CD4-positive, alpha-beta memory T cell (primary cell): ENCODE results near the gene ANO6. TPM values are rescaled to one million over a fixed set of nuclear protein-coding genes. Genes with fewer than 3 reads are reported as not detected.
A peak's percentile ranks its signal among the peaks of the same experiment; 100 is the strongest.

Experiments used
- CTCF ChIA-PET: fragments of 350-600 bp; sonication (Branson Sonifier 250); formaldehyde crosslinking; loops from one replicate; lab custom pipeline; 2021; ENCODE audit warnings: inconsistent platforms; ENCODE audit not compliant: partially characterized antibody; lab: Charles Lee
- POLR2A ChIA-PET: fragments of 350-600 bp; sonication (Branson Sonifier 250); formaldehyde crosslinking; loops from one replicate; lab custom pipeline; 2021; ENCODE audit not compliant: partially characterized antibody; lab: Charles Lee
- DNase-seq, 5 donors: peaks; one replicate each; pipeline versions ENCODE4 v3.0.0 to v3.0.0-alpha.2; 2020 to 2022; ENCODE audit warnings: mixed read lengths in 1 of 5
- H3K27ac ChIP-seq: one replicate; pipeline ENCODE4 v1.7.0; 2013; ENCODE audit warnings: low read depth, low read length
- H3K27me3 ChIP-seq: 2 replicates; pipeline ENCODE4 v1.7.0; 2013; ENCODE audit warnings: mild to moderate bottlenecking, low read length, moderate library complexity; ENCODE audit not compliant: insufficient read depth
- H3K36me3 ChIP-seq: 2 replicates; pipeline ENCODE4 v1.7.0; 2013; ENCODE audit warnings: mild to moderate bottlenecking, low read length, moderate library complexity; ENCODE audit not compliant: insufficient read depth
- H3K4me1 ChIP-seq: 2 replicates; pipeline ENCODE4 v1.7.0; 2013; ENCODE audit warnings: mild to moderate bottlenecking, low read length, moderate library complexity; ENCODE audit not compliant: insufficient read depth
- H3K4me3 ChIP-seq, 2 donors: one replicate each; pipeline ENCODE4 v1.7.0; 2013; ENCODE audit warnings: low read length in 2 of 2, mild to moderate bottlenecking in 1 of 2
- H3K9me3 ChIP-seq, 2 donors: one replicate each; pipeline ENCODE4 v1.7.0; 2013; ENCODE audit warnings: low read length in 2 of 2, control low read depth in 1 of 2; ENCODE audit not compliant: control insufficient read depth in 1 of 2
- H3K27ac Mint-ChIP-seq, 7 donors: one replicate each; pipeline ENCODE4 v1.8.0; 2020 to 2021; ENCODE audit warnings: mixed read lengths in 7 of 7, mild to moderate bottlenecking in 6 of 7, inconsistent platforms in 3 of 7, moderate library complexity in 3 of 7
- H3K27me3 Mint-ChIP-seq, 2 donors: one replicate each; pipeline ENCODE4 v1.8.0; 2020 to 2021; ENCODE audit warnings: mixed read lengths in 2 of 2
- H3K36me3 Mint-ChIP-seq, 2 donors: one replicate each; pipeline ENCODE4 v1.8.0; 2020 to 2021; ENCODE audit warnings: mixed read lengths in 2 of 2, inconsistent platforms in 1 of 2, mild to moderate bottlenecking in 1 of 2
- H3K4me1 Mint-ChIP-seq, 4 donors: one replicate each; pipeline ENCODE4 v1.8.0; 2020 to 2021; ENCODE audit warnings: mixed read lengths in 4 of 4, mild to moderate bottlenecking in 1 of 4
- H3K4me3 Mint-ChIP-seq, 8 donors: one replicate each; pipeline ENCODE4 v1.8.0; 2020 to 2021; ENCODE audit warnings: mixed read lengths in 8 of 8, mild to moderate bottlenecking in 7 of 8, moderate library complexity in 6 of 8, inconsistent platforms in 3 of 8
- H3K9me3 Mint-ChIP-seq, 8 donors: one replicate each; pipeline ENCODE4 v1.8.0; 2020 to 2021; ENCODE audit warnings: mixed read lengths in 8 of 8, mild to moderate bottlenecking in 5 of 8, inconsistent platforms in 3 of 8, moderate library complexity in 1 of 8
- intact Hi-C: fragments of 100-400 bp; cut with micrococcal nuclease; formaldehyde crosslinking; loops from one replicate; pipeline ENCODE4 v1.15.1; 2023
- polyA plus RNA-seq, 2 donors: library from polyadenylated mRNA; unstranded; fragments of 300-500 nt; fragmentation: Illumina TruSeq; gene quantifications; one replicate each; pipeline ENCODE4 v1.2.3, GENCODE V29; 2021
- total RNA-seq, 2 experiments: library from RNA; stranded (reverse); gene quantifications; one replicate each; pipeline ENCODE4 v1.2.3, GENCODE V29; 2021

ANO6 gene
- total and polyA plus RNA-seq, 4 experiments from 2014 or later: 25.3 to 36.5 (median 31.0) TPM

- Histone ChIP-seq H3K4me1 (no peaks in the 10 kb centered on the region), H3K36me3 (no peaks in the 10 kb centered on the region), H3K9me3 (no peaks in the 10 kb centered on the region), H3K27me3 (no peaks in the 10 kb centered on the region), H3K4me3 (no peak overlapping the region), H3K27ac (no peak overlapping the region)
- Mint-ChIP-seq H3K27me3 (peaks cover 4 to 13% of the 10 kb centered on the region in 2 donors), H3K4me1 (no peaks in the 10 kb centered on the region), H3K27ac (no peak overlapping the region), H3K4me3 (no peak overlapping the region), H3K9me3 (no peaks in the 10 kb centered on the region), H3K36me3 (no peaks in the 10 kb centered on the region)
- POLR2A ChIA-PET: no interaction called here
- intact Hi-C loops: no loop called here
- DNase-seq: no peak
- CTCF ChIA-PET: no interaction called here
Measured at GRCh38 chr12:45458238-45458637, 242.3 kb downstream of the ANO6 start.

DNA sequence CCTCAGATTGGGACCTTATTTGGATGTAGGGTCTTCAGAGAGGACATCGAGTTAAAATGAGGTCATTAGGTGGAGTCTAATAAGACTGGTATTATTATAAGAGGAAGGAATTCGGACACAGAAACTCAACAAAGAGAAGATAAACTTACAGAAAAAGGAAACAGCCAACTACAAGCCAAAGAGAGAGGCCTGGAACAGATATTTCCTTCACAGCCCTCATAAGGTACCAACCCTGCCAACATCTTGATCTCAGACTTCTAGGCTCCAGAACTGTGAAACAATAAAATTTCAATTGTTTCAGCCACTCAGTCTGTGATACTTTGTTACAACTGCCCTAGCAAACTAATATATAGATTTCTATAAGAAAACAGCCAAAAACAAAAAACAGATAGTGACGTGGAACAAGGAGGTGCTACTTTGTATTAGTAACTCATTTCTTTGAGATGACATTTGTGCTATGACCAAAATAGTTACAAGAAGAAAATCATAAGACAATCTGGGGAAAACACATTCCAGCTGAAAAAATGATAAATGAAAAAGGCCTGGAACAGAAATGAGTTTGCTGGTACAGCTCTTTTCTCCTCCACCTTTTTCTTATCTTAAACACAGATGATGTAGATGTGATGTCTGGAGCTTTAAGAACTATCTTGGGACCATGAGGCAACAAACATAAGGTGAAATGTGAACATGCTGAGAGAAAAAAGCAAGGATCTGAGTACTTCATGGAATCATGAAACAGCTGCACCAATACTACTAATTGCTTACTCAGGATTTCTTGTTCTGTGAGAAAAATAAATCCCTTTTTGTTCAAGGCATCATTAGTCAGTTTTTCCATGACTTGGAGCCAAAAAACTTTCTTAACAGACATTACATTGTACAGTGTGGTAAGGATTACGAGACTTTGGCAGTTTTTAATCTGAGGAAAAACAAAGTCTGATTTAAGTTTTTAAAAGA is 243.2 kb downstream of the ANO6 start:
- no peaks in the 10 kb centered on the region for H3K4me1 Mint-ChIP-seq
- DNase-seq: no peak
- H3K27me3 Mint-ChIP-seq: peaks cover 7 to 13% of the 10 kb centered on the region in 2 donors
- no peaks in the 10 kb centered on the region for H3K36me3 ChIP-seq
- H3K9me3 ChIP-seq: no peaks in the 10 kb centered on the region
- ChIA-PET CTCF (no interaction called here), POLR2A (no interaction called here)
- H3K27ac ChIP-seq: no peak overlapping the region
- intact Hi-C loops: no loop called here
- no peak overlapping the region for H3K4me3 ChIP-seq
- H3K4me3 Mint-ChIP-seq: no peak overlapping the region
- no peaks in the 10 kb centered on the region for H3K36me3 Mint-ChIP-seq
- no peak overlapping the region for H3K27ac Mint-ChIP-seq
- no peaks in the 10 kb centered on the region for H3K9me3 Mint-ChIP-seq
- no peaks in the 10 kb centered on the region for H3K4me1 ChIP-seq
- no peaks in the 10 kb centered on the region for H3K27me3 ChIP-seq

- H3K27me3 Mint-ChIP-seq: peaks cover 10 to 13% of the 10 kb centered on the region in 2 donors
- H3K9me3 ChIP-seq: no peaks in the 10 kb centered on the region
- DNase-seq: no peak
- intact Hi-C loops: no loop called here
- no peak overlapping the region for H3K27ac Mint-ChIP-seq
- H3K36me3 ChIP-seq: no peaks in the 10 kb centered on the region
- H3K9me3 Mint-ChIP-seq: no peaks in the 10 kb centered on the region
- H3K27me3 ChIP-seq: no peaks in the 10 kb centered on the region
- ChIA-PET CTCF (no interaction called here), POLR2A (no interaction called here)
- no peak overlapping the region for H3K27ac ChIP-seq
- H3K4me3 ChIP-seq: no peak overlapping the region
- H3K4me1 Mint-ChIP-seq: no peaks in the 10 kb centered on the region
- H3K36me3 Mint-ChIP-seq: no peaks in the 10 kb centered on the region
- H3K4me1 ChIP-seq: no peaks in the 10 kb centered on the region
- H3K4me3 Mint-ChIP-seq: no peak overlapping the region
Measured at GRCh38 chr12:45462506-45462905, 246.6 kb downstream of the ANO6 start.

GRCh38 chr12:45464699-45465098 is 248.8 kb downstream of the ANO6 start:
- no peaks in the 10 kb centered on the region for H3K36me3 Mint-ChIP-seq
- H3K27me3 ChIP-seq: no peaks in the 10 kb centered on the region
- H3K4me3 ChIP-seq: no peak overlapping the region
- H3K4me1 Mint-ChIP-seq: peaks cover under 1 to 5% (median 2%) of the 10 kb centered on the region in 4 donors
- no peaks in the 10 kb centered on the region for H3K36me3 ChIP-seq
- no peak overlapping the region for H3K4me3 Mint-ChIP-seq
- ChIA-PET CTCF (no interaction called here), POLR2A (no interaction called here)
- DNase-seq: no peak
- H3K9me3 ChIP-seq: no peaks in the 10 kb centered on the region
- intact Hi-C loops: no loop called here
- H3K27ac ChIP-seq: no peak overlapping the region
- H3K9me3 Mint-ChIP-seq: no peaks in the 10 kb centered on the region
- no peak overlapping the region for H3K27ac Mint-ChIP-seq
- peaks cover 12 to 13% of the 10 kb centered on the region in 2 donors for H3K27me3 Mint-ChIP-seq
- peaks cover 5% of the 10 kb centered on the region for H3K4me1 ChIP-seq

DNA sequence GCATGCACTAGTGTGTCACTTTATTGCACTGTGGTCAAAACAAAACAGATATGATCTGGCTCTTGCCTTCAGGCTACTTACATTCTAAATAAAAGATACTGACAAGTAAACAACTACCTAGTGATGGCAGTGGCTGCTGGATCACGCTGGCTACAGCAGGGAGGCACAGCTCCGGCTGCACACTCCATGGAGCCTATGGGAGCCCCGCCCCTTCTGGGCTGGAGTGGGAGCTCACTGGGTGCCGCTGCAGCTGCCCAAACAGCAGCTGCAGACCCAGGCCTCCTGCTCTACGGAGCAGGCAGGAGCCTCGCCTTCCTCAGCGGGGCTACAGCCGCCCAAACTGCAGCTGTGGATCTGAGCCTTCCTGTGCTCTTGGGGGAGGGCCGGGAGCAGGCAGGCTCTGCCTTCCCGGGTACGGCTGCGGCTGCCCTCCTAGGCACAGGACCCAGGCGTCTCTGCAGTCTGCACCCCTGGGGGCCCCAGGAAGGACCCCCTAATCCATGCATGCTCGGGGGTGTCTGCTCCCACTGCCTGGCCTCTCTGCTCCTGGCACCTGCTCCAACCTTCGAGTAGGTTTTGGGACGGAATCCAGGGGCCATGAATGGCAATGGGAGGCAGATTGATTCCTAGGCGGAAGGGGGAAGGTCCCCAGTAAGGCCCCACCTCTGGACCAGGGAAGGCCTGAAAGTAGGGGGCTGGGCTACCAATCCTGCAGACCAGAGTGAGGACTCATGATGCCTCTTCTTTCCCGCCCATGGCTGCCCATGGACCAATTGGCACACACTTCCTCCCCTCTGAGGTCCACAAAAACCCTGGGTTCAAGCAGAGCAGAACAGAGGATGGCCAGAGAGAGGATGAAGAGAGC is 253.1 kb downstream of the ANO6 start:
- CTCF ChIA-PET: no interaction called here
- intact Hi-C loops: no loop called here
- no peaks in the 10 kb centered on the region for H3K9me3 ChIP-seq
- POLR2A ChIA-PET: no interaction called here
- no peak for DNase-seq
- H3K36me3 ChIP-seq: no peaks in the 10 kb centered on the region
- Mint-ChIP-seq H3K4me3 (no peak overlapping the region), H3K27me3 (peaks cover 0 to 5% of the 10 kb centered on the region in 2 donors), H3K9me3 (peaks cover 0 to 8% (median 0%) of the 10 kb centered on the region in 8 donors), H3K27ac (peak overlapping the region in 1 of 7 donors; percentile 83), H3K36me3 (no peaks in the 10 kb centered on the region), H3K4me1 (peaks cover 8 to 14% (median 10%) of the 10 kb centered on the region in 4 donors)
- H3K27me3 ChIP-seq: no peaks in the 10 kb centered on the region
- H3K4me3 ChIP-seq: no peak overlapping the region
- no peak overlapping the region for H3K27ac ChIP-seq
- H3K4me1 ChIP-seq: peaks cover 11% of the 10 kb centered on the region

DNA sequence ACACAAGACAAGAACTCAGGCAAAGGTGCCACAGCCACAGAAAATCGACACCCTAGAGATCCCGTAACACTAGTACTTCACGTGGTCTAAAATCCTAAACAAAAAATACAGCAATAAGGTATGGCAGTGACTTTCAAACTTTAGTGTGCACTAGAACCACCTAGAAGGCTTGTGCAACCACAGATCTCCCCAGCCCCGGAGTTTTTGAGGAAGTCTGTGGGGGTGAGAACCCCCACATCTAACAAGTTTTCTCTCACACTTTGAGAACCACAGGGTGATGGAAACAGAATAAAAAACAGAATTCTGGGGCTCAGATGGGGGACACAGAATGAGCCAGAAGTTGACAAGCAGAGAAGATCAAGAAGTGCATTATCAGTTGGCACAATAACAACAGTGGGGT is 254.0 kb downstream of the ANO6 start:
- DNase-seq: peak in 4 of 5 donors; percentile 9 to 27 (median 17)
- Mint-ChIP-seq H3K4me1 (peaks cover 8 to 14% (median 10%) of the 10 kb centered on the region in 4 donors), H3K36me3 (no peaks in the 10 kb centered on the region), H3K9me3 (peaks cover 0 to 8% (median 0%) of the 10 kb centered on the region in 8 donors), H3K4me3 (peak overlapping the region in 5 of 8 donors; percentile 0 to 64 (median 43)), H3K27me3 (peaks cover 0 to 2% of the 10 kb centered on the region in 2 donors), H3K27ac (peak overlapping the region in 2 of 7 donors; percentile 1 to 62)
- no peaks in the 10 kb centered on the region for H3K36me3 ChIP-seq
- intact Hi-C loops: no loop called here
- no peaks in the 10 kb centered on the region for H3K9me3 ChIP-seq
- H3K27ac ChIP-seq: no peak overlapping the region
- ChIA-PET CTCF (no interaction called here), POLR2A (no interaction called here)
- no peak overlapping the region for H3K4me3 ChIP-seq
- peaks cover 11% of the 10 kb centered on the region for H3K4me1 ChIP-seq
- H3K27me3 ChIP-seq: no peaks in the 10 kb centered on the region

- Mint-ChIP-seq H3K4me3 (no peak overlapping the region), H3K36me3 (peaks cover 2 to 3% of the 10 kb centered on the region in 2 donors), H3K27ac (no peak overlapping the region), H3K27me3 (peaks cover 0 to 3% of the 10 kb centered on the region in 2 donors), H3K4me1 (peaks cover 8 to 14% (median 10%) of the 10 kb centered on the region in 4 donors), H3K9me3 (peaks cover 0 to 18% (median 9%) of the 10 kb centered on the region in 8 donors)
- no peak for DNase-seq
- POLR2A ChIA-PET: no interaction called here
- no peak overlapping the region for H3K4me3 ChIP-seq
- no peaks in the 10 kb centered on the region for H3K9me3 ChIP-seq
- no peaks in the 10 kb centered on the region for H3K36me3 ChIP-seq
- intact Hi-C loops: no loop called here
- CTCF ChIA-PET: no interaction called here
- H3K27ac ChIP-seq: no peak overlapping the region
- H3K4me1 ChIP-seq: peaks cover 11% of the 10 kb centered on the region
- no peaks in the 10 kb centered on the region for H3K27me3 ChIP-seq
Measured at GRCh38 chr12:45473636-45474035, 257.7 kb downstream of the ANO6 start.
